Measurements from ENCODE around the gene POC1B. TPM values are rescaled to one million over a fixed set of nuclear protein-coding genes. Genes with fewer than 3 reads are reported as not detected.

Gene POC1B
- total RNA-seq, 4 donors from 2014 or later: 22.7 to 38.7 (median 25.1) TPM

GRCh38 chr12:89451841-89452251, 74.0 kb downstream of the POC1B start:
- Histone ChIP-seq H3K36me3 (no peaks in the 10 kb centered on the region), H3K4me3 (peak overlapping the region in 1 of 4 donors; percentile 3), H3K27ac (peak overlapping the region in 3 of 4 donors; percentile 1 to 71 (median 28)), H3K4me1 (peaks cover 0 to 39% (median 14%) of the 10 kb centered on the region in 4 donors), H3K27me3 (no peaks in the 10 kb centered on the region), H3K9me3 (no peaks in the 10 kb centered on the region)
- TF ChIP-seq CTCF (IDR thresholded peaks at IDR 0.05) (no peak), EP300 (IDR thresholded peaks at IDR 0.05) (peak in 1 of 2 donors; percentile 56)
- WGBS, 2 donors: 10 to 21% methylated on average over 9 of the region's 9 CpGs
- no peak for DNase-seq (ENCODE audit: low spot score in 2 of 2)

GRCh38 chr12:89450907-89451306, 74.9 kb downstream of the POC1B start:
- Histone ChIP-seq H3K4me1 (peaks cover 0 to 39% (median 14%) of the 10 kb centered on the region in 4 donors), H3K4me3 (no peak overlapping the region), H3K27ac (peak overlapping the region in 1 of 4 donors; percentile 71), H3K9me3 (no peaks in the 10 kb centered on the region), H3K27me3 (no peaks in the 10 kb centered on the region), H3K36me3 (no peaks in the 10 kb centered on the region)
- no peak for TF ChIP-seq CTCF (IDR thresholded peaks at IDR 0.05)
- TF ChIP-seq POLR2A (IDR thresholded peaks at IDR 0.05): no peak
- no peak for TF ChIP-seq EP300 (IDR thresholded peaks at IDR 0.05)
- no peak for DNase-seq (ENCODE audit: low spot score in 2 of 2)

- TF ChIP-seq CTCF (IDR thresholded peaks at IDR 0.05): no peak
- TF ChIP-seq POLR2A (IDR thresholded peaks at IDR 0.05): no peak
- TF ChIP-seq EP300 (IDR thresholded peaks at IDR 0.05): no peak
- WGBS, 2 donors: 85 to 95% methylated on average over 2 of the region's 2 CpGs
- H3K9me3 ChIP-seq: no peaks in the 10 kb centered on the region
- H3K4me1 ChIP-seq: peaks cover 0 to 34% (median 14%) of the 10 kb centered on the region in 4 donors
- H3K36me3 ChIP-seq: no peaks in the 10 kb centered on the region
- no peak overlapping the region for H3K27ac ChIP-seq
- no peaks in the 10 kb centered on the region for H3K27me3 ChIP-seq
- no peak overlapping the region for H3K4me3 ChIP-seq
- DNase-seq (ENCODE audit: low spot score in 2 of 2): no peak
Measured at GRCh38 chr12:89448951-89449371, 76.9 kb downstream of the POC1B start.

- Histone ChIP-seq H3K4me3 (no peak overlapping the region), H3K9me3 (no peaks in the 10 kb centered on the region), H3K36me3 (no peaks in the 10 kb centered on the region), H3K27ac (no peak overlapping the region), H3K4me1 (peaks cover 0 to 29% (median 14%) of the 10 kb centered on the region in 4 donors), H3K27me3 (no peaks in the 10 kb centered on the region)
- TF ChIP-seq POLR2A (IDR thresholded peaks at IDR 0.05) (no peak), CTCF (IDR thresholded peaks at IDR 0.05) (no peak), EP300 (IDR thresholded peaks at IDR 0.05) (no peak)
- no peak for DNase-seq (ENCODE audit: low spot score in 2 of 2)
Measured at GRCh38 chr12:89448526-89448925, 77.3 kb downstream of the POC1B start.

- 83 to 90% methylated on average over 4 of the region's 4 CpGs for WGBS, 2 donors
- H3K4me3 ChIP-seq: no peak overlapping the region
- H3K4me1 ChIP-seq: no peaks in the 10 kb centered on the region
- peaks cover 0 to 7% (median 0%) of the 10 kb centered on the region in 3 donors for H3K36me3 ChIP-seq
- DNase-seq (ENCODE audit: low spot score in 2 of 2): no peak
- TF ChIP-seq EP300 (IDR thresholded peaks at IDR 0.05): no peak
- no peak for TF ChIP-seq POLR2A (IDR thresholded peaks at IDR 0.05)
- TF ChIP-seq CTCF (IDR thresholded peaks at IDR 0.05): no peak
- H3K27me3 ChIP-seq: no peaks in the 10 kb centered on the region
- no peak overlapping the region for H3K27ac ChIP-seq
- no peaks in the 10 kb centered on the region for H3K9me3 ChIP-seq
Measured at GRCh38 chr12:89439941-89440340, 85.9 kb downstream of the POC1B start.
